CD4-positive, alpha-beta T cell treated with Interleukin-6 for 4 hours (primary cell): ENCODE data around the gene P2RY6.

Source experiments
- DNase-seq: peaks from one replicate; pipeline ENCODE4 v3.0.0-alpha.2; 2020; ENCODE audit warnings: mixed read lengths

The P2RY6 gene

GRCh38 chr11:73237471-73238290, 34.5 kb upstream of the P2RY6 start:
- no peak for DNase-seq

- DNase-seq = no peak
Observed at GRCh38 chr11:73239111-73239521, 33.0 kb upstream of the P2RY6 start.

- no peak for DNase-seq
Observed at GRCh38 chr11:73239571-73240189, 32.5 kb upstream of the P2RY6 start.

GRCh38 chr11:73240190-73240781, 31.9 kb upstream of the P2RY6 start:
- DNase-seq = no peak

GRCh38 chr11:73241300-73241699, 30.8 kb upstream of the P2RY6 start:
- no peak for DNase-seq

- peak; percentile 74 for DNase-seq
Observed at GRCh38 chr11:73242251-73243092, 29.7 kb upstream of the P2RY6 start.

GRCh38 chr11:73243093-73243485, 29.0 kb upstream of the P2RY6 start:
- DNase-seq = no peak

- DNase-seq = no peak
Observed at GRCh38 chr11:73244589-73245240, 27.4 kb upstream of the P2RY6 start.

- no peak for DNase-seq
Observed at GRCh38 chr11:73245461-73245860, 26.7 kb upstream of the P2RY6 start.

- no peak for DNase-seq
Observed at GRCh38 chr11:73246303-73246702, 25.8 kb upstream of the P2RY6 start.

GRCh38 chr11:73248526-73249185, 23.5 kb upstream of the P2RY6 start:
- DNase-seq = no peak

- DNase-seq = no peak
Observed at GRCh38 chr11:73249304-73249703, 22.8 kb upstream of the P2RY6 start.

- DNase-seq = no peak
Observed at GRCh38 chr11:73249853-73250783, 22.0 kb upstream of the P2RY6 start.

GRCh38 chr11:73252577-73253191, 19.5 kb upstream of the P2RY6 start:
- DNase-seq = no peak

- DNase-seq = no peak
Observed at GRCh38 chr11:73257342-73258103, 14.6 kb upstream of the P2RY6 start.

GRCh38 chr11:73258104-73259035, 13.8 kb upstream of the P2RY6 start:
- DNase-seq = no peak

GRCh38 chr11:73259406-73260126, 12.6 kb upstream of the P2RY6 start:
- DNase-seq = no peak

GRCh38 chr11:73260127-73260457, 12.0 kb upstream of the P2RY6 start:
- DNase-seq = no peak
